ENCODE data around the gene TMEM108.

TMEM108 gene

DNA sequence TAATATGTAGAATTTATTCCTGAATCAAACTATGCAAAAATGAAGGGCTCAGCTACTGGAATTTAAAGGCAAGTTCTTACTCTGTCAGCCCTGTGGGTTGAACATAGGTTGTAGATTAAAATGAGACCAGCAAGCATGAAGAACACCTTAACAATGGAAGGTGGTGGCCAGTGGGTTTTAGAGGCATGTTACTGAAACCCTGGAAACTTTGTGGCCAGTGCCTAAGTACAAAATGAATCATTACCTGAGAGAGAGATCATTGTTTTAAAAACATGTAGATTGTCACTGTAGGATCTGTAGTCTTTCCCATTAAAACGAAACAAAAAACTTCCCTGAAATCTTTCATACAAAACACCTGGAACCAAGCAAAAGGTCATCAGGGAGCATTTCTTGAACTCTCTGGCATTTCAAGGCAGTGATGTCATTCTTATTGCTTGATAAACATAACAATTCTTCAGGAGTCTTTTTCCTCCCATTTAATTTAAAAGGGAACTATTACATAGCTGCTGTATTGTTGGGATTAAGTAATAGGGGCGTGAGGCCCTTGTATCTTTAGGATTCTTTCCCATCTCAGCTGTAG is 51.8 kb downstream of the TMEM108 start:
- Histone ChIP-seq H3K9me3 (ENCODE audit: low read depth, low read length) (no peaks in the 10 kb centered on the region), H3K9ac (ENCODE audit: insufficient read length) (no peak overlapping the region), H3K4me3 (no peak overlapping the region), H3K36me3 (ENCODE audit: insufficient read depth, low read length) (no peaks in the 10 kb centered on the region), H3K27ac (no peak overlapping the region)
- no peak for TF ChIP-seq POLR2AphosphoS5 (IDR thresholded peaks at IDR 0.05; ENCODE audit: borderline replicate concordance, low read depth, low read length)
- no peak for TF ChIP-seq EZH2 (IDR thresholded peaks at IDR 0.05)
- TF ChIP-seq FOXP2 (optimal IDR thresholded peaks at IDR 0.05; ENCODE audit: control extremely low read depth, extremely low read length, insufficient read depth), result no peak
- DNase-seq (ENCODE audit: low read depth, low spot score), result no peak

DNA sequence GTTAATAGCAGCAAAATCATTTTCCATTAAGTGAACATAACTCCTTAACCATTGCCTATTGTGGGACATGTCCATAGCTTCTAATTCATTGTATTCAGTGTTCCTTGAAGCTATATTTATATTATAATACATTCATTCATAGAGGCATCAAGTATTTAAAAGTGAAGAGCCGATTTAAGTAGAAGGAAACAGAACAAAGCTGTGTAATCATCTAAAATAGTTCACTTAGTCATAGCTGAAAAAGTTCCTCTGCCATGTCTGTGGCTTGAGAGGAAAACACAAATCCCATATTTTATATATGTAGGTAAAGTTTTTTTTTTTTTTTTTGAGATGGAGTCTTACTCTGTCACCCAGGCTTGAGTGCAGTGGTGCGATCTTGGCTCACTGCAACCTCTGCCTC is 54.5 kb downstream of the TMEM108 start:
- Histone ChIP-seq H3K9me3 (ENCODE audit: low read depth, low read length) (no peaks in the 10 kb centered on the region), H3K27ac (no peak overlapping the region), H3K36me3 (ENCODE audit: insufficient read depth, low read length) (no peaks in the 10 kb centered on the region), H3K9ac (ENCODE audit: insufficient read length) (no peak overlapping the region), H3K4me3 (no peak overlapping the region)
- TF ChIP-seq FOXP2 (optimal IDR thresholded peaks at IDR 0.05; ENCODE audit: control extremely low read depth, extremely low read length, insufficient read depth) (no peak), POLR2AphosphoS5 (IDR thresholded peaks at IDR 0.05; ENCODE audit: borderline replicate concordance, low read depth, low read length) (no peak), EZH2 (IDR thresholded peaks at IDR 0.05) (no peak)
- DNase-seq (ENCODE audit: low read depth, low spot score), result no peak

DNA sequence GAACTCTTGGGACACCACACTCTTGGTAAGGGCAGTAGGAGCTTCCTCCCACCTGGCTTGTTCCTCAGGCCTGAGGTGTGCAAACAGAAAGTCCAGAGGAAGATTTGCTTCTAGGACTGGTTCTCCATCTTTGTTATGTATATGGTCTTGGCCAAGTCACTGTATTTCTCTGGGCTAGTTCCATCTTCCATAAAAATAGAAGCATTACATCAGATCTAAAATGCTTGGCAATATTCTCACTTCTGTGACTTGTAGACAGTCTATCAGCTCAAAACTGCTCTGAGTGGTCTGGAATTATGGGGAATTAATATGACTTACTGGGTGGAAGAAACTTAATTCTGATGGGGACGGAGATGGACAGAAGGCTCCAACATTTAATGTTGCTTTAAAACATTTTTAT is 55.2 kb downstream of the TMEM108 start:
- TF ChIP-seq EZH2 (IDR thresholded peaks at IDR 0.05) (no peak), POLR2AphosphoS5 (IDR thresholded peaks at IDR 0.05; ENCODE audit: borderline replicate concordance, low read depth, low read length) (no peak), FOXP2 (optimal IDR thresholded peaks at IDR 0.05; ENCODE audit: control extremely low read depth, extremely low read length, insufficient read depth) (no peak)
- H3K9me3 ChIP-seq (ENCODE audit: low read depth, low read length), result no peaks in the 10 kb centered on the region
- H3K27ac ChIP-seq, result no peak overlapping the region

DNA sequence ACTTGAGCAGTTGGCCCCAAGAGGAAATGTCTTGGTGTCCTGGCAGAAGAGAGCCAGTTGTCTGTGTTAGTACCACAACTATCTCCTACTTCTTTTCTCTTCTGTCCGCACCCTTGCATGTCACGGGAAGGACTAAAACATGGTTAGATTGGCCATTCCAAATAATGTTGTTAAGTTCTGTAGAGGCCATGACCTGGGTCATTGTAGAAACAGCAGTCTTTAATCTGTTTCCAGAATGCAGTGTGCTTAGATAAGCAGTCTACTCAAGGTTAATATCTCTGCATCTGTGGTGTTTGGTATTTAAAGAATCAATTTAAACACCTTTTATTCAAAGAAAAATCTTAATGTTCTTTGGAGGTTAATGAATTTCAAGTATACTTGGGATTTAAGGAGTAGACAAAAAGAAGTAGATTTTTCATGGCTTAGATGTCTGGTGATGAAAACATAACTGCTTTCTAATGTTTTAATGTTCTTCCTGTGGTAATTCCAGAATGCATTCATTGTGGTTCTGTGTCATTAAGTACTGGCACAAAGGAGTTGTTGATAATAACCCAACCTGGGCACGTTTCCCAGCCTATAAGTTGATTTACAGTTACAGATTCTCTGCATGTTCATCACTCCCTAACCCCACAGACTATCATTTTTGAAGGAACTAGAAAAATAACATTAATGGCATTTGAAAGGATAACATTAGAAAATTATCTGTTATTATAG is 58.9 kb downstream of the TMEM108 start:
- no peaks in the 10 kb centered on the region for H3K36me3 ChIP-seq (ENCODE audit: insufficient read depth, low read length)
- no peak overlapping the region for H3K27ac ChIP-seq
- no peak for DNase-seq (ENCODE audit: low read depth, low spot score)
- H3K4me3 ChIP-seq, result no peak overlapping the region
- H3K9me3 ChIP-seq (ENCODE audit: low read depth, low read length), result no peaks in the 10 kb centered on the region
- no peak for TF ChIP-seq POLR2AphosphoS5 (IDR thresholded peaks at IDR 0.05; ENCODE audit: borderline replicate concordance, low read depth, low read length)
- TF ChIP-seq EZH2 (IDR thresholded peaks at IDR 0.05), result no peak
- TF ChIP-seq FOXP2 (optimal IDR thresholded peaks at IDR 0.05; ENCODE audit: control extremely low read depth, extremely low read length, insufficient read depth), result no peak
- H3K9ac ChIP-seq (ENCODE audit: insufficient read length), result no peak overlapping the region

More for the DNA sequence above, 55.2 kb downstream of the TMEM108 start:
- Histone ChIP-seq H3K9ac (ENCODE audit: insufficient read length) (no peak overlapping the region), H3K36me3 (ENCODE audit: insufficient read depth, low read length) (no peaks in the 10 kb centered on the region), H3K4me3 (no peak overlapping the region)
- DNase-seq (ENCODE audit: low read depth, low spot score), result no peak

DNA sequence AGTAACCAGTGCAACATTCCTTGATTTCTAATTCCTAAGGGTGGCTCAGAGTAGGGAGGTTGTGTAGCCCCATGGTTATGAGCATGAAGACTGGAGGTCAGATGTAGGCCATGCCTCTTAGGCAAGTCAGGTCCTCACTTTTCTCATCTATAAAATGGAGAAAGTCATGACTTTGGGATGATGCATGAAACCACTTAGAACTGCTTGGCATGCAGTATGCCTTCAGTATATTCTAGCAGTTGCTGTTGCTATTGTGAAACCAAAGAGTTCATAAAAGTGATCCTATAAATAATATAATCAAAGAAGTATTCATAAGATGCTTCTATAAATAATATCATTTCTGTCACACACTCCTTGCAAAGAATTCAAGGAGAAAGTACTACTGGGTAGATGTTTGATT is 65.5 kb downstream of the TMEM108 start:
- DNase-seq (ENCODE audit: low read depth, low spot score), result no peak
- Histone ChIP-seq H3K9me3 (ENCODE audit: low read depth, low read length) (no peaks in the 10 kb centered on the region), H3K4me3 (no peak overlapping the region), H3K9ac (ENCODE audit: insufficient read length) (no peak overlapping the region), H3K27ac (no peak overlapping the region), H3K36me3 (ENCODE audit: insufficient read depth, low read length) (no peaks in the 10 kb centered on the region)
- TF ChIP-seq EZH2 (IDR thresholded peaks at IDR 0.05) (no peak), POLR2AphosphoS5 (IDR thresholded peaks at IDR 0.05; ENCODE audit: borderline replicate concordance, low read depth, low read length) (no peak), FOXP2 (optimal IDR thresholded peaks at IDR 0.05; ENCODE audit: control extremely low read depth, extremely low read length, insufficient read depth) (no peak)

DNA sequence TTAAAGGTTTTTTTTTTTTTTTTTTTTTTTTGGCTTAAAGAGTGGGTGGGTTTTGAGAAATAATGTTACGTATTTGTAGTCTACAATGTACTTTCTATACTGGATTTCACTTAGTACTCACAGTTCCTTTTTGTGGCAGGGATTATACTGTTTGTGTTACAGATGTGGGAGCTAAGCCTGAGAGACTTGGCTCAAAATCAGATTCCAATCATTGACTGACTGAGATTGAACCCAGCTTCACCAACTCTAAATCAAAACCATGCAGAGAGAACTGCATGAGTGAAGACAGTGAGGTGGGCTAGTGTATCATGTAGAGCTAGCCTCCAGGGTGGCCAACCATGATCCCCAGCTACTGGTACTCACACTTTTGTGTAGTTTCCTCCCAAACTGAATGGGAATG is 68.0 kb downstream of the TMEM108 start:
- no peak for TF ChIP-seq POLR2AphosphoS5 (IDR thresholded peaks at IDR 0.05; ENCODE audit: borderline replicate concordance, low read depth, low read length)
- no peak for TF ChIP-seq FOXP2 (optimal IDR thresholded peaks at IDR 0.05; ENCODE audit: control extremely low read depth, extremely low read length, insufficient read depth)
- TF ChIP-seq EZH2 (IDR thresholded peaks at IDR 0.05), result no peak
- no peak overlapping the region for H3K4me3 ChIP-seq
- no peaks in the 10 kb centered on the region for H3K9me3 ChIP-seq (ENCODE audit: low read depth, low read length)
- no peak overlapping the region for H3K9ac ChIP-seq (ENCODE audit: insufficient read length)
- no peak overlapping the region for H3K27ac ChIP-seq
- no peaks in the 10 kb centered on the region for H3K36me3 ChIP-seq (ENCODE audit: insufficient read depth, low read length)
- DNase-seq (ENCODE audit: low read depth, low spot score), result no peak

DNA sequence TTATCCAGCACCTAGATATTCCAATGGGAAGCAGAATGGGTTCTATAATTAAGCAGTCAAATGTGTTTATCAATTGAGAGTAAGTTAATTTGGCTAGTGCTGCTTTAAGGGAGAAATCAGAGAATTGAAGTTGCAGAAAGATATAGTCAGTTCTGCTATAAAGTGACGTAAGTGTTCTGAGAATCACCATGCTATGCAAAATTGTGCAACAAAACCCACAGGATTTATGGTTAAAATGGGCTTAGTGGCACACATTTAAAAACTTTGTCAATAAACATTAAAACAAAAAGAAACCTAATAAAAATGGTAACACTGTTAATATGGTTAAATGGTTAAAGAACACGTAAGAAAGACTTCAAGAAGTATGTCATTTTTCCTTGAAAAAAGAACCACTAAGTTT is 74.5 kb downstream of the TMEM108 start:
- Histone ChIP-seq H3K36me3 (ENCODE audit: insufficient read depth, low read length) (no peaks in the 10 kb centered on the region), H3K4me3 (no peak overlapping the region), H3K9ac (ENCODE audit: insufficient read length) (no peak overlapping the region), H3K27ac (no peak overlapping the region), H3K9me3 (ENCODE audit: low read depth, low read length) (no peaks in the 10 kb centered on the region)
- no peak for DNase-seq (ENCODE audit: low read depth, low spot score)
- TF ChIP-seq POLR2AphosphoS5 (IDR thresholded peaks at IDR 0.05; ENCODE audit: borderline replicate concordance, low read depth, low read length) (no peak), EZH2 (IDR thresholded peaks at IDR 0.05) (no peak), FOXP2 (optimal IDR thresholded peaks at IDR 0.05; ENCODE audit: control extremely low read depth, extremely low read length, insufficient read depth) (no peak)

DNA sequence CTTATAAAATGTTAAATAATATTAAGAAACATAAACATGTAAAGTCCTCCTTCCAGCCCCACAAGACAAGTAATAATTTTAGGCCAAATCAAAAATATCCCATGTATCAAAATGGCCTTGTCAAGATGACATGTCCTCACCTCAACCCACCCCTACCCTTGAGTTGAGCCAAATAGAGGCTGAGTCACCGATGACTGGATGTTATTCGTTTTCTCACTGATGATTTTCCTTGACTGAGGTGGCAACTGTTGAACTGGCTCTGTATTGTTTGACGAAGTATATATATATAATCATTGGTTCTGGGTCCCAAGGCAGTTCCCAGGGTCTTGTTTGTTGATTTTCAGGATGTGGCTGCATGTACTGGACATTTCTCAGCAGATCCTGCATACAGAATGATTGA is 75.3 kb downstream of the TMEM108 start:
- TF ChIP-seq FOXP2 (optimal IDR thresholded peaks at IDR 0.05; ENCODE audit: control extremely low read depth, extremely low read length, insufficient read depth), result no peak
- TF ChIP-seq POLR2AphosphoS5 (IDR thresholded peaks at IDR 0.05; ENCODE audit: borderline replicate concordance, low read depth, low read length), result no peak
- TF ChIP-seq EZH2 (IDR thresholded peaks at IDR 0.05), result no peak
- no peak overlapping the region for H3K9ac ChIP-seq (ENCODE audit: insufficient read length)
- no peaks in the 10 kb centered on the region for H3K9me3 ChIP-seq (ENCODE audit: low read depth, low read length)
- H3K36me3 ChIP-seq (ENCODE audit: insufficient read depth, low read length), result no peaks in the 10 kb centered on the region
- no peak for DNase-seq (ENCODE audit: low read depth, low spot score)
- H3K4me3 ChIP-seq, result no peak overlapping the region
- no peak overlapping the region for H3K27ac ChIP-seq
